ENCODE measurements around the gene HPX. TPM values are rescaled to one million over a fixed set of nuclear protein-coding genes. Genes with fewer than 3 reads are reported as not detected.

HPX gene
- total RNA-seq, 4 donors from 2014 or later = 8.7 to 17.6 TPM; not detected in 2

- peak; percentile 38 to 46 for ATAC-seq
- in situ Hi-C loops (cut with MboI; ENCODE audit: low sequenced_read_pairs in 4 of 4) (no loop called here), intact Hi-C loops (cut with DNase I; ENCODE audit: low total_unique reads) (no loop called here)
- Histone ChIP-seq H3K27me3 (no peaks in the 10 kb centered on the region), H3K4me3 (no peak overlapping the region), H3K4me1 (peaks cover 14 to 20% of the 10 kb centered on the region in 2 donors), H3K36me3 (peaks cover 0 to 10% of the 10 kb centered on the region in 2 donors), H3K27ac (peak overlapping the region in 3 of 4 donors; percentile 40 to 53 (median 52)), H3K9me3 (no peaks in the 10 kb centered on the region)
- DNase-seq = peak; percentile 61 to 70
- TF ChIP-seq POLR2A (IDR thresholded peaks at IDR 0.05) = no peak
- no peak for TF ChIP-seq CTCF (IDR thresholded peaks at IDR 0.05 in 4 of 5, conservative IDR thresholded peaks at IDR 0.05 in 1 of 5)
These were observed 28.1 kb upstream of the HPX start for GRCh38 chr11:6468712-6469495.

- Histone ChIP-seq H3K36me3 (peaks cover 0 to 36% of the 10 kb centered on the region in 2 donors), H3K4me3 (no peak overlapping the region), H3K9me3 (no peaks in the 10 kb centered on the region), H3K27me3 (no peaks in the 10 kb centered on the region), H3K4me1 (peaks cover 0 to 2% of the 10 kb centered on the region in 2 donors), H3K27ac (no peak overlapping the region)
- intact Hi-C loops (cut with DNase I; ENCODE audit: low total_unique reads) = no loop called here
- no peak for ATAC-seq
- TF ChIP-seq CTCF (IDR thresholded peaks at IDR 0.05 in 4 of 5, conservative IDR thresholded peaks at IDR 0.05 in 1 of 5) = no peak
- TF ChIP-seq POLR2A (IDR thresholded peaks at IDR 0.05) = no peak
- DNase-seq = no peak
- in situ Hi-C loops (cut with MboI; ENCODE audit: low sequenced_read_pairs in 4 of 4) = no loop called here
These were observed 18.3 kb upstream of the HPX start for GRCh38 chr11:6459099-6459450.

- Histone ChIP-seq H3K4me3 (no peak overlapping the region), H3K27me3 (no peaks in the 10 kb centered on the region), H3K36me3 (peaks cover 0 to 40% of the 10 kb centered on the region in 2 donors), H3K27ac (no peak overlapping the region), H3K4me1 (peaks cover 0 to 2% of the 10 kb centered on the region in 2 donors), H3K9me3 (no peaks in the 10 kb centered on the region)
- ATAC-seq = no peak
- intact Hi-C loops (cut with DNase I; ENCODE audit: low total_unique reads) = no loop called here
- TF ChIP-seq POLR2A (IDR thresholded peaks at IDR 0.05) (no peak), CTCF (IDR thresholded peaks at IDR 0.05 in 4 of 5, conservative IDR thresholded peaks at IDR 0.05 in 1 of 5) (no peak)
- DNase-seq = no peak
- in situ Hi-C loops (cut with MboI; ENCODE audit: low sequenced_read_pairs in 4 of 4) = no loop called here
These were observed 17.7 kb upstream of the HPX start for GRCh38 chr11:6458352-6459098.

GRCh38 chr11:6457581-6458320 is 17.0 kb upstream of the HPX start:
- Histone ChIP-seq H3K27me3 (no peaks in the 10 kb centered on the region), H3K4me3 (no peak overlapping the region), H3K9me3 (no peaks in the 10 kb centered on the region), H3K27ac (no peak overlapping the region), H3K4me1 (peaks cover 0 to 2% of the 10 kb centered on the region in 2 donors), H3K36me3 (peaks cover 0 to 43% of the 10 kb centered on the region in 2 donors)
- in situ Hi-C loops (cut with MboI; ENCODE audit: low sequenced_read_pairs in 4 of 4) = no loop called here
- DNase-seq = no peak
- TF ChIP-seq CTCF (IDR thresholded peaks at IDR 0.05 in 4 of 5, conservative IDR thresholded peaks at IDR 0.05 in 1 of 5) (no peak), POLR2A (IDR thresholded peaks at IDR 0.05) (no peak)
- ATAC-seq = no peak
- intact Hi-C loops (cut with DNase I; ENCODE audit: low total_unique reads) = no loop called here
